Stimulated activated CD4-positive, alpha-beta T cell treated with anti-CD3 and anti-CD28 coated beads, Interleukin-2, amount 100 ng/mL, for 48 hours (primary cell): Measurements from ENCODE around the gene HEY2.

Experiments
- DNase-seq, 2 donors: peaks; one replicate each; pipeline ENCODE4 v3.0.0-alpha.2; 2020

HEY2 gene

GRCh38 chr6:125745281-125746018 is 4.0 kb upstream of the HEY2 start:
- no peak for DNase-seq

GRCh38 chr6:125746019-125746414 is 3.4 kb upstream of the HEY2 start:
- DNase-seq: no peak

GRCh38 chr6:125746731-125747588 is 2.5 kb upstream of the HEY2 start:
- DNase-seq: peak; percentile 48

- peak; percentile 7 to 16 for DNase-seq
Measured at GRCh38 chr6:125747589-125748405, 1.6 kb upstream of the HEY2 start.

- no peak for DNase-seq
Measured at GRCh38 chr6:125748406-125749172, 843 bp upstream of the HEY2 start.

- DNase-seq: no peak
Measured at GRCh38 chr6:125749865-125750691, 646 bp downstream of the HEY2 start.

- no peak for DNase-seq
Measured at GRCh38 chr6:125750692-125751333, 1.4 kb downstream of the HEY2 start.

GRCh38 chr6:125751334-125751916 is 2.0 kb downstream of the HEY2 start:
- no peak for DNase-seq

GRCh38 chr6:125752773-125753172 is 3.3 kb downstream of the HEY2 start:
- DNase-seq: no peak

- DNase-seq: no peak
Measured at GRCh38 chr6:125753218-125753936, 3.9 kb downstream of the HEY2 start.

- DNase-seq: no peak
Measured at GRCh38 chr6:125753937-125754259, 4.5 kb downstream of the HEY2 start.

- no peak for DNase-seq
Measured at GRCh38 chr6:125754566-125754965, 5.1 kb downstream of the HEY2 start.

- DNase-seq: no peak
Measured at GRCh38 chr6:125759184-125759902, 9.9 kb downstream of the HEY2 start.

- DNase-seq: no peak
Measured at GRCh38 chr6:125759959-125760457, 10.6 kb downstream of the HEY2 start.

GRCh38 chr6:125764121-125764671 is 14.8 kb downstream of the HEY2 start:
- no peak for DNase-seq

- DNase-seq: no peak
Measured at GRCh38 chr6:125765944-125766343, 16.5 kb downstream of the HEY2 start.

GRCh38 chr6:125766641-125767040 is 17.2 kb downstream of the HEY2 start:
- no peak for DNase-seq

GRCh38 chr6:125769147-125769783 is 19.8 kb downstream of the HEY2 start:
- DNase-seq: no peak
